ENCODE measurements around the gene KLF3. TPM values are rescaled to one million over a fixed set of nuclear protein-coding genes. Genes with fewer than 3 reads are reported as not detected.

Gene KLF3
- total RNA-seq, 1 experiment from 2014 or later: 29.0 TPM

DNA sequence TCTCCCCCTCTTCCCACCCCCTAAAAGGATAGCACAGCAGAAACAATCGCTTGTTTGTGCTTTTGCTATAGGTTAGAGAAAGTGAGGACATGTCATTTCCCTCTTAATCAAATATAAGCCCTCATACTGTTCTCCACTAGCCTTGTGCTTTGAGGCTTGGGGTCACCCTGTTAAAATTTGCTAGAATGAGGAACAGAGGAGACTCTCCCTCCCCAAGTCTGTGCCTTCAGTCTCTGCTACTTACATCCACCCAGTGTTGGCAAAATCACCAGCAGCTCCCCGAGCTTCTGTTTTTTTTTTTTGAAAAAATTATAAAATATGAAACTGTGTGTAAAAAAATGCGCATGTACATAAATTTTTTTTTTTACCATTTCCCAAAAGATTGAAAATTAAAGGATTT is 19.3 kb downstream of the KLF3 start:
- no peaks in the 10 kb centered on the region for H3K27me3 Mint-ChIP-seq (ENCODE audit: low read depth)
- Histone ChIP-seq H3K9ac (ENCODE audit: extremely low read depth, insufficient read length, low read length) (no peak overlapping the region), H3K4me1 (ENCODE audit: insufficient read depth, low read length) (no peaks in the 10 kb centered on the region), H2BK20ac (ENCODE audit: low read depth, low read length, poor library complexity, severe bottlenecking) (no peak overlapping the region), H4K91ac (ENCODE audit: insufficient read length, low read depth, low read length) (no peak overlapping the region), H3T11ph (ENCODE audit: low read length) (no peak overlapping the region), H3K9me3 (ENCODE audit: control insufficient read depth, low read depth, low read length) (no peaks in the 10 kb centered on the region), H2AK5ac (ENCODE audit: insufficient read length, low read length) (no peak overlapping the region), H3K23ac (ENCODE audit: insufficient read length, low read depth, low read length) (no peak overlapping the region), H3K18ac (ENCODE audit: insufficient read length, low read depth, low read length) (no peak overlapping the region), H2BK15ac (ENCODE audit: low read depth, low read length) (no peak overlapping the region), H4K20me1 (ENCODE audit: control insufficient read depth, insufficient read depth, insufficient read length) (no peaks in the 10 kb centered on the region), H3K4me2 (ENCODE audit: insufficient read depth, insufficient read length, low read length) (no peak overlapping the region), H3K14ac (ENCODE audit: insufficient read depth, low read length) (no peak overlapping the region), H3K79me2 (ENCODE audit: insufficient read depth, low read length) (peaks cover 9% of the 10 kb centered on the region; the same call in 1 of the 2 replicates), H4K8ac (replicated peaks; ENCODE audit: insufficient read length, low read depth, low read length) (no peak overlapping the region), H3K79me1 (ENCODE audit: insufficient read depth, low read depth, low read length, poor library complexity, severe bottlenecking) (no peaks in the 10 kb centered on the region), H2BK5ac (ENCODE audit: insufficient read length, low read length) (no peak overlapping the region), H3K56ac (ENCODE audit: insufficient read length, low read depth, low read length) (no peak overlapping the region), H3K4ac (ENCODE audit: low read depth, low read length) (no peak overlapping the region), H2BK12ac (ENCODE audit: insufficient read length, low read depth, low read length) (no peak overlapping the region), H2AFZ (ENCODE audit: low read length) (no peak overlapping the region), H3K27me3 (ENCODE audit: insufficient read depth, low read length) (no peaks in the 10 kb centered on the region), H3K27ac (ENCODE audit: insufficient read length, low read depth, low read length) (no peak overlapping the region), H3K23me2 (ENCODE audit: insufficient read length, low read depth, low read length, poor library complexity, severe bottlenecking) (no peaks in the 10 kb centered on the region), H4K5ac (ENCODE audit: insufficient read length, low read depth, low read length) (no peak overlapping the region), H2BK120ac (ENCODE audit: low read depth, low read length, poor library complexity, severe bottlenecking) (no peak overlapping the region)
- peaks cover 3 to 4% of the 10 kb centered on the region in 2 experiments; a peak in 2 of 4 replicates for H3K4me1 Mint-ChIP-seq
- H3K36me3 Mint-ChIP-seq (ENCODE audit: insufficient read depth in 1 of 3, low read depth in 3 of 3): peaks cover 18 to 53% (median 29%) of the 10 kb centered on the region in 3 experiments; a peak in 6 of 7 replicates
- TF ChIP-seq, protein P1, sequence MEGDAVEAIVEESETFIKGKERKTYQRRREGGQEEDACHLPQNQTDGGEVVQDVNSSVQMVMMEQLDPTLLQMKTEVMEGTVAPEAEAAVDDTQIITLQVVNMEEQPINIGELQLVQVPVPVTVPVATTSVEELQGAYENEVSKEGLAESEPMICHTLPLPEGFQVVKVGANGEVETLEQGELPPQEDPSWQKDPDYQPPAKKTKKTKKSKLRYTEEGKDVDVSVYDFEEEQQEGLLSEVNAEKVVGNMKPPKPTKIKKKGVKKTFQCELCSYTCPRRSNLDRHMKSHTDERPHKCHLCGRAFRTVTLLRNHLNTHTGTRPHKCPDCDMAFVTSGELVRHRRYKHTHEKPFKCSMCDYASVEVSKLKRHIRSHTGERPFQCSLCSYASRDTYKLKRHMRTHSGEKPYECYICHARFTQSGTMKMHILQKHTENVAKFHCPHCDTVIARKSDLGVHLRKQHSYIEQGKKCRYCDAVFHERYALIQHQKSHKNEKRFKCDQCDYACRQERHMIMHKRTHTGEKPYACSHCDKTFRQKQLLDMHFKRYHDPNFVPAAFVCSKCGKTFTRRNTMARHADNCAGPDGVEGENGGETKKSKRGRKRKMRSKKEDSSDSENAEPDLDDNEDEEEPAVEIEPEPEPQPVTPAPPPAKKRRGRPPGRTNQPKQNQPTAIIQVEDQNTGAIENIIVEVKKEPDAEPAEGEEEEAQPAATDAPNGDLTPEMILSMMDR (conservative IDR thresholded peaks at IDR 0.05): no peak
- no peak overlapping the region for H3K4me3 Mint-ChIP-seq
- no peaks in the 10 kb centered on the region; a peak in 1 of 5 replicates for H3K9me3 Mint-ChIP-seq
- WGBS (ENCODE audit: extremely low coverage, insufficient read length, low lambda C conversion rate): no CpG with 5 or more reads among the region's 3 CpGs
- H3K27ac Mint-ChIP-seq: no peak overlapping the region
- no peak for DNase-seq
